ENCODE data around the gene CD96.

CD96 gene

GRCh38 chr3:111566844-111567243 is 24.8 kb downstream of the CD96 start:
- DNase-seq: no peak

DNA sequence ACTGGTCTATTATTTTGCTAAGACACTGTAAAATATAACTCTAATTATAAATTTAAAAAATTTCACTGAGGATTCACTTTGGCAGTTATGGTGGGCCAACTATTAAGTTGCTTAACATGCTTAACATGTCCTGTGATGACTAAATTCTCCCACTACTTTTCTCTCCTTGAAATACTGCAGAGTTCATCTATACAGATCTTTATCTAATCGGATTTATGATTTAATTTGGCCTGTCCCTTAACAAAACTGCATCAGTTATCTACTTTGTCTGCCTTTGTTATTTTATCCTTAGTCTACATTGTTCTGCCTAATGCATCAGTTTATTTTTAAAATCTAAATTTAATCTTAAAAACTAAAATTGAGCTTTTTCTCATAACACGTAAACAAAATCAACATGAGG is 26.4 kb downstream of the CD96 start:
- no peak for DNase-seq

DNA sequence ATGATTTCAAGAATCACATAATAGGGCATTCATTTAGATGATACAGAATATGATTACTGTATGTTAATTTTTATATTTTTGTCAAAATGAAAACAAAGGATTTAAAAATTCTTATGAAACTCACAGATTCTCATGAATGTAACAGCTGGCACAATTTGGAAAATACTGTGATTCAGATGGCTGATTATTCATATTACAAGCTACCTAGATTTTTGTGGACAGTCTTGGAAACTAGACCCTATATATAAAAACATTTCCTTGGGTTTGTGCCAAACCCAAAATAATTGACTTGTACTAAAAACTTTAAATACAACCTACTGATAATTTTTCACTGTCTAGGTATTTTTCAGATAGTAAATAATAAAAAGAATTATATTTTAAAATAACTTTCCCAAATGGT is 26.9 kb downstream of the CD96 start:
- DNase-seq: no peak

DNA sequence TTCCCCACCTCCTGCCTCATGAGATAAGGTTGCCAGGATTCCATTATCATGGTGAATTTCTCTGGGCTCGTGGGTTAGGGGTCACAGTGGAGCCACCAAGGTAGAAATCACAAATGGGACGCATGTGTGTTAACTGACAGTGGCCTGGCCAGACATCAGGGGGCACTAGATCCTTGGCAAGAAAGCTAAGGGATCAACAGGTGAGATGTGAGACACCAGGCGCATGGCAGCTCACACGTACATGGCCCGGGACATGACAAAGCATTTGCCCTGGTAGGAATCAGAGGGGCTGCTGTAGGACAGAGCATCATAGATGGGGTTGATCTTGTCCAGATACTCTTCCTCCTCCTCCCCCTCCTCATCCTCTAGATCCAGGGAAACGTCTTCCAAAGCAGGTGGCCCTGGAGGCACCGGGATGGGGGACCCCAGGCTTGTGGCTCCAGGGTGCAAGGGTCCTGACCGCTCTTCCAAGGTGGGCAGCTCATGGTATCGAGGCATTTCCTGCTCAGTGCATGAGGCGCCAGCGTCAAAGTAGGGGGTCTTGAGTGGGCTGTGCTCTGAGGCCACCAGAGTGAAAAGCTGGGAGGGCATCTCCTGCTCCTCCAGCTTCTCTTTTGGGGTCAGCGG is 28.5 kb downstream of the CD96 start:
- DNase-seq: no peak

DNA sequence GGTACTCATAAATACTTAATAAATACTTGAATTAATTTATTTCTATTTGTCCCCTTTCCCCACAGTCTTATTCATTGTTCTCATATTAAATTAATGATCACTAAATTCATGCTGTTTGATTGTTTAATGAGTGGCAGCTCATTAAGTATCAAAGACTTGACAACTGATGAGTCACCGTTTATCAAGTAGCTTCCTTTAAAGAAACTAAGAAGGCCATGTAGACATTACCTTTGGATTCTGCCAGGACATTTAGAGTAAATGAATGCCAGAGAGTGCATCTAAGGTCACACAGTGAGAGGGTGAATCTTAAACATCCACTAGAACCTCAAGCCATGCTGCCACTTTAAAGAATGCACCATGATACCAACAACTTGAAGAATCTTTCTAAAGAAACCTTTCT is 29.3 kb downstream of the CD96 start:
- DNase-seq: no peak

- DNase-seq: no peak
These were observed 30.0 kb downstream of the CD96 start for GRCh38 chr3:111571907-111572460.

GRCh38 chr3:111577113-111577512 is 35.1 kb downstream of the CD96 start:
- no peak for DNase-seq

GRCh38 chr3:111577798-111578685 is 36.0 kb downstream of the CD96 start:
- DNase-seq: peak; percentile 91

DNA sequence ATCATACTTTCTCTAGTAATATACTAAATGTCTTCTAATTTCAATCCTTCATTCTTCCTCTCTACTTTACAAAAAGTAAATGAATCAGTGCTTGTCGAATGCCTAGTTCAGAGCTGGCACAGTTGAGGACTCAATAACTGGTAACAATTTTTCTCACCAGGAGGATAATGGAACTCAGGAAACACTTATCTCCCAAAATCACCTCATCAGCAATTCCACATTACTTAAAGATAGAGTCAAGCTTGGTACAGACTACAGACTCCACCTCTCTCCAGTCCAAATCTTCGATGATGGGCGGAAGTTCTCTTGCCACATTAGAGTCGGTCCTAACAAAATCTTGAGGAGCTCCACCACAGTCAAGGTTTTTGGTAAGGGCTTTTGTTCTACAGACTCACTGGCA is 36.9 kb downstream of the CD96 start:
- DNase-seq: no peak

DNA sequence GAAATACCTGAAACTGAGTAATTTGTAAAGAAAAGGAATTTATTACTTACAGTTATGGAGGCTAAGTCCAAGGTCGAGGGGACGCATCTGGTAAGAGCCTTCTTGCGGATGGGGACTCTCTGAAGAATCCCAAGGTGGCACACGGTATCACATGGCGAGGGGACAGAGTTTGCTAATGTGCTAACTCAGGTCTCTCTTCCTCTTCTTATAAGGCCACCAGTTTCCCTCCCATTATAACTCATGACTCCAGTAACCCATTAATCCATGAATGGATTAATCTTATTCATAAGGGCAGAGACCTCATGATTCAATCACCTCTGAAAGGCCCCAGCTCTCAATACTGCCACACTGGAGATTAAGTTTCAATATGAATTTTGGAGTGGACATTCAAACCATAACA is 37.5 kb downstream of the CD96 start:
- no peak for DNase-seq

- DNase-seq: no peak
These were observed 39.6 kb downstream of the CD96 start for GRCh38 chr3:111581403-111582119.

- DNase-seq: peak; percentile 96
These were observed 40.1 kb downstream of the CD96 start for GRCh38 chr3:111582120-111582474.

DNA sequence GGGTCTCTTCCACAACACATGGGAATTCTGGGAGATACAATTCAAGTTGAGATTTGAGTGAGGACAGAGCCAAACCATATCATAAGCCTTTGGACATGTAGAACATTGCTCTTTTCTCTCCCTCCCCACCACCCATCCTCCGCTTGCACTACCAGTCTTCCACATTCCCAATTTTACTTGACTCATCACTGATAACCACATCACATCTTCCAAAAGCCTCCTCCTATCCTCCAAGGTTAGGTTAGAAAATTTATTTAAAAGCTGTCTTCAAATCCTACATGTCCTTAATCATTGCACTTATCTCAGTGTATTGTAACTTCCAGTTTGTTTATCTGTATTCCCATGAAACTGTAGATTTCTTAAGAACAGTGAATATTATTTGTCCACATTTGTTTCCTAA is 42.7 kb downstream of the CD96 start:
- DNase-seq: no peak

DNA sequence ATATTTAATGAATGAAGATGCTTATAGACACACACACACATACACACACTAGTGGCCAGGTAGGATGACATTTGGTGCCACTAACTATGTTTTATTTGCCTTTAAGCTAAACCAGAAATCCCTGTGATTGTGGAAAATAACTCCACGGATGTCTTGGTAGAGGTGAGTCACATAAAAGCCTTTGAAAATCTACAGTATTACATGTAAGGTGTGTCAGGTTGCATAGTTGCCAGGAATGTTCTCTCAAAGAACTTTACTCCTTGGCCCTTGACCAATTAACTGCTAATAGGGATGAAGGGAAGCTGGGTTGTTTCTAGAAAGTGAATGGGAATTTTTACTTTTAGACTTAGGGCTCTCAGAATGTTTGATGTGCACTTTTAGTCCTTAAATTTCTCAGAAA is 43.2 kb downstream of the CD96 start:
- peak; percentile 84 for DNase-seq

GRCh38 chr3:111588527-111588926 is 46.5 kb downstream of the CD96 start:
- no peak for DNase-seq

DNA sequence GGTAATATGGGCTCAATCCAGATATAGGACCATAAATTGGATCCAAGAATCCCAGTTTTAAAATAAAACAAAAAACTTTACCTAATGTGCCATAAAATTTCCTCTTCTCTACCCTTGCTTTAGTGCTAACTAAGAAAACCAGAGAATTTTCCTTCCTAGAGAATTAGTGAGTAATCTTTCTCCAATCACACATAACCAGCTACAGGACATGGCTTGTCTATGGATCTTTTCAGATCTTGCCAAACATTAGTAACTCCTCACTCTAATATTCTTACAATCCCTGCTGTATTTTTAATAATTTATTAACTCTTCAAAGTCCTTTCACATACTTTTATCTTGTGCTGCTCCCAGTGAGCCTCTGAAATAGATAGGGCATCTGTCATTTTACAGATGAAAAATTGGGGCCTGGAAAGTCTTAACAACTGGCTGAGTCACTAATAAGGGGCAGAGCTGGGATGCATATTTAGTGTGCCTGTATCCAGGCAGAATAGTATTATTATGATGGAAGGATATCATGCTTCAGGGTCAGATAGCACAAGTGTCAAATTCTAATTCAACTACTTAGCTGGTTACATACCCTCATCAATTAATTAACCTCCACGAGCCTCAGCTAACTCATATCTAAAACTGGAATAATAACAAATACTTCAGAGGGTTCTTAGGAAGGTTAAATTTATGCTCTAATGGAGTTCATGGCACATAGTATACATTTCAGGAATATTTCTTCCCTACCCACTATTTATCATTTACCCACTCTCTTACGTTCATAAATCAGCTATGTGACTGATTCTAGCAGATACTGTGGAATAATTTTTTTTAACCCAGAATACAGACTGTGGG is 47.5 kb downstream of the CD96 start:
- DNase-seq: peak; percentile 48

GRCh38 chr3:111590143-111590491 is 48.1 kb downstream of the CD96 start:
- DNase-seq: peak; percentile 47

DNA sequence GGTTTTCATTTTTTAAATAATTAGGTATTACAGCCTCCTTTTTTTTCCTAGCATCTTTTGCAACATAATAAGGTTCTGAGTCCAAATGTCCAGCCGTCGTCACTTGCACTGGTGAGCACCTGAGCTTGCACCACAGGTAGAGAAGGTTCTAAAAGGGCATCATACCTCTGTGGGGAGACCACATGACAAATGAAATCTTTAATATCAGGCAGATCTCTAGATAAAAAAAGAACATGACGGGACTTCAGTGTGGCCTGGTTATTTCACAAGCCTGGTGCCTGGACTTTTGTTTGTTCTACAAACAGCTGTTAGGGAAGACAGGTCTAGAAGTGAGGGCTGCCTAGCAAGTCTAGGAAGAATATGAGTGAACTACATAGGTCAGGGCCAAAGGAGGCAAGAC is 49.6 kb downstream of the CD96 start:
- no peak for DNase-seq

GRCh38 chr3:111592143-111592542 is 50.1 kb downstream of the CD96 start:
- DNase-seq: no peak

GRCh38 chr3:111592936-111593335 is 50.9 kb downstream of the CD96 start:
- DNase-seq: peak; percentile 83

- no peak for DNase-seq
These were observed 51.7 kb downstream of the CD96 start for GRCh38 chr3:111593666-111594065.

DNA sequence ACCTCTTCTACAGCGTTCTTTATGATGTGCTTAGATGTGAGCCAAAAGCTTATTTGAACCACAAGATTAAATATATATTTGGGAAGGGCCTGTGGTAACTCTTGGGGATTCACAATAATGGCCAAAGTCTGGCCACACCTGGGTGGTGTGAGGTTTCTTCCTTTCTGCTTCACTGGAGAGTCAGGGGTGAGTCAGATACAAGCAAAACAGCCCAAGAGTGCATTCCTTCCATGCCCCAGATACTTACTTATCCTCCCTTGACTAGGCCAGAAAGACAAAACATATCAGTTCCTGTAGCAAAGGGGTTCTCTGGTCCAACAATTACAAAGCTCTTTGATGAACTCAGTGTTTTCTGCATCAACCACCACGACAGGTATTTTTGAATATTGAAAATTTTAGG is 52.2 kb downstream of the CD96 start:
- peak; percentile 95 for DNase-seq

GRCh38 chr3:111594781-111595180 is 52.8 kb downstream of the CD96 start:
- DNase-seq: peak; percentile 51

Measured in kidney glomerular epithelial cell (primary cell).